T-helper 2 cell treated with Interferon-gamma antibody and Interleukin-4, amounts not matched to agents 5 μg/mL and 100 μg/mL, for 36 hours (primary cell): ENCODE results near the gene ABCC6.
A peak's percentile ranks its signal among the peaks of the same experiment; 100 is the strongest.
"Not testable (repeated sequence)": the region's sequence is repeated elsewhere in the genome, so short reads cannot be mapped to it uniquely, and the experiment has no call there.

Experiments
- DNase-seq: peaks from one replicate; pipeline ENCODE4 v3.0.0; 2021; ENCODE audit warnings: low spot score
- H3K27ac Mint-ChIP-seq: one replicate; pipeline ENCODE4 v1.8.0; 2021; ENCODE audit warnings: mild to moderate bottlenecking, mixed read lengths
- H3K27me3 Mint-ChIP-seq: one replicate; pipeline ENCODE4 v1.8.0; 2021; ENCODE audit warnings: low read depth, mixed read lengths
- H3K36me3 Mint-ChIP-seq: one replicate; pipeline ENCODE4 v1.8.0; 2021; ENCODE audit warnings: low read depth, mixed read lengths
- H3K4me1 Mint-ChIP-seq: one replicate; pipeline ENCODE4 v1.8.0; 2021; ENCODE audit warnings: low read depth, mixed read lengths
- H3K4me3 Mint-ChIP-seq: one replicate; pipeline ENCODE4 v1.8.0; 2022; ENCODE audit warnings: mild to moderate bottlenecking, moderate library complexity, mixed read lengths
- H3K9me3 Mint-ChIP-seq: one replicate; pipeline ENCODE4 v1.8.0; 2021; ENCODE audit warnings: mixed read lengths

Gene ABCC6

DNA sequence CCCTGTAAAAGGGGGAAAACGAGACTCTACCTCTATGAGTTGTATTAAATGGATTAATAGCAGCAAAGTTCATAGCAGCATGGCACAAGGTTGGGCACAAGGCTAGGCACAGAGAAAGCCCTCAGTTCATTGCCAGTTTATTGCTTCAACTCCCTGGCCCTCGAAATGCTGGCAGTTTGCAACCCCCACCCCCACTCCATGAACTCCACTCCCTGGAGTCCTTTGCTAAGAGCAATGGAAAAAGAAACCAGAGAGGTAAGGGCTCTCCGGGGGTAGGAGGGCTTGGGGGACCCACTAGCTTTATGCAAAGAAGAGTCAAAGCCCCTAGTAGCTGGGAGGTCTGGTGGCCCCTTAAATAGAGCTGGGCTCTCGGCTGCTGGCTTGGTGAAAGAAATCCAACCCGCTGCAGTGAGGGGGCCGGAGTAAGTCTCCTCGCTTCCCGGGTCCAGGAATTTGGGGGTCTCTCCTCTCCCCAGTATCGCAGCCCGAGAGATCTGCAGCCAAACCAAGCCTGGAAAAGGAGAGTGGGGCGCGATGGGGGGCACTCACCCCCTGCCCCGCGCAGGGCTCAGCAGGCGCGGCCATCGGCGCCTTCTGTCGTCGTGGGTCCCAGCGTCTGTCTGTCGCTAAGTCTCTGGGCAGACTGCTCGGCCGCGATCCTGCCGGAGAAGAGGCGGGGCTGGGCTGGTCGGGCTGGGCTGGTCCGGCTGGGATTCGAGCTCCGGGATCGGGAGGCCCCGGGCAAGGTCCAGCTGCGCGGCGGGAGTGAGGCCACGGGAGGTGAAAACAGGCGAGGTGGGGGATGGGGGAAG, at the start of gene ABCC6:
TSS of gene ABCC6 (minus strand) at position 645 of the 812 bp plus-strand sequence. CDS start at position 585, 60 bp downstream.
- not testable (repeated sequence) for H3K36me3 Mint-ChIP-seq, H3K27ac Mint-ChIP-seq, DNase-seq, H3K4me1 Mint-ChIP-seq, H3K27me3 Mint-ChIP-seq, H3K9me3 Mint-ChIP-seq
- H3K4me3 Mint-ChIP-seq, result peak within 1 kb of the TSS; percentile 36

DNA sequence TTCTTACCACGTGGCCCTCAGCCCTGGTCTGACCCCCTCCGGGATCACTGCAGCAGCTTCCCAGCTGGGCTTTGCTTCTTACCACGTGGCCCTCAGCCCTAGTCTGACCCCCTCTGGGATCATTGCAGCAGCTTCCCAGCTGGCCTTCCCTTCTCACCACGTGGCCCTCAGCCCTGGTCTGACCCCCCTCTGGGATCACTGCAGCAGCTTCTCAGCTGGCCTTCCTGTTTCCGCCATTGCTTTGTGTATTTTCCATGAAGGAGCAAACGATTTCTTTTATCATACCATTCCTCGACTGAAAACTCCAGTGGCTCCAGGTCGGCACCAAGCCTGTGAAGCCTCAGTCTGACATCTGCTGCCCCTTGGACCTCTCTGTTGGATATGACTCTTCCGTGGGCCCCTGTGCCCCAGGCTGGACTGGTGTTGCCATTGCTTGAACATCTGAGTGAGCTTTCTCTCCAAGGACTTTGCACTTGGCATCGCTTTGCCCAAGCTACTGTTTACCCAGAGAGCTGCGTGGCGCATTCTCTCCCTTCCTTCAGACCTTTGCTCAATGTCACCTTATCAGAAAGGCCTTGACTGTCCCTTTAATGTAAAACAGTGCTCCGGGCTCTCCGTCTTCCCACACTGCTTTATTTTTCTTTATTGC, 49.4 kb upstream of the ABCC6 start:
- not testable (repeated sequence) for H3K4me3 Mint-ChIP-seq, H3K4me1 Mint-ChIP-seq

GRCh38 chr16:16271658-16272057, 48.4 kb upstream of the ABCC6 start:
- not testable (repeated sequence) for DNase-seq, H3K9me3 Mint-ChIP-seq

More for the DNA sequence above, 49.4 kb upstream of the ABCC6 start:
- not testable (repeated sequence) for H3K27me3 Mint-ChIP-seq, DNase-seq, H3K27ac Mint-ChIP-seq, H3K36me3 Mint-ChIP-seq, H3K9me3 Mint-ChIP-seq

DNA sequence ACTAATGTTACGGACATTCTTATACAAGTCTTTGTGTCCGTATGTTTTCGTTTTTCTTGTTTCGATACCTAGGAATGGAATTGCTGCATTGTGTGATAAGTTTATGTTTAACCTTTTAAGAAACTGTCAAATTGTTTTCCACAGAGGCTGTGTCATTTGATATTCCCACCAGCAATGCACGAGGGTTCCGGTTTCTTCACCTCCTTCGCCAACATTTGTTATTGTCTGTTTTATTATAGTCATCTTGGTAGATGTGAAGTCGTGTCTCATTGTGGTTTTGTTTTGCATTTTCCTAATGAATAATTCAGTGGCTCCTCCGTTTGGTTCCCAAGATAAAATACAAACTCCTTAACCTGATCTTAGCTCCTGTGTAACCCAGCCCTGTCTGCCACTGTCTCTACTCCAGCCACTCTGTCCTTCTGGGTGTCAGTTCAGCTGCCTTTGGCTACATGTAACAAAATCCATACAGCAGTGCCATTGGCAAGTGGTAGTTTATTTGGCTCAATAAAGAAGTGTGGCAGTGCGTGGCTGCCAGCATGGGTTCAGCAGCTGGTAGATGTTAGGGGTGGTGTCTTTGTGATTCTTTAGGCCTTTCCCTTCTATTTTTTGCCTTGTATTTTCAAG, 45.0 kb upstream of the ABCC6 start:
- H3K36me3 Mint-ChIP-seq, DNase-seq, H3K4me3 Mint-ChIP-seq: not testable (repeated sequence)

More at GRCh38 chr16:16271658-16272057, 48.4 kb upstream of the ABCC6 start:
- H3K36me3 Mint-ChIP-seq, H3K27ac Mint-ChIP-seq, H3K27me3 Mint-ChIP-seq, H3K4me3 Mint-ChIP-seq, H3K4me1 Mint-ChIP-seq: not testable (repeated sequence)

GRCh38 chr16:16267708-16268107, 44.4 kb upstream of the ABCC6 start:
- not testable (repeated sequence) for H3K4me3 Mint-ChIP-seq, H3K9me3 Mint-ChIP-seq, H3K4me1 Mint-ChIP-seq, H3K27me3 Mint-ChIP-seq, H3K27ac Mint-ChIP-seq, H3K36me3 Mint-ChIP-seq, DNase-seq

More for the DNA sequence above, 45.0 kb upstream of the ABCC6 start:
- H3K4me1 Mint-ChIP-seq, H3K9me3 Mint-ChIP-seq, H3K27ac Mint-ChIP-seq, H3K27me3 Mint-ChIP-seq: not testable (repeated sequence)

- H3K4me3 Mint-ChIP-seq, H3K9me3 Mint-ChIP-seq, H3K27ac Mint-ChIP-seq, H3K36me3 Mint-ChIP-seq, H3K27me3 Mint-ChIP-seq, H3K4me1 Mint-ChIP-seq, DNase-seq: not testable (repeated sequence)
Measured at GRCh38 chr16:16265044-16265443, 41.8 kb upstream of the ABCC6 start.

DNA sequence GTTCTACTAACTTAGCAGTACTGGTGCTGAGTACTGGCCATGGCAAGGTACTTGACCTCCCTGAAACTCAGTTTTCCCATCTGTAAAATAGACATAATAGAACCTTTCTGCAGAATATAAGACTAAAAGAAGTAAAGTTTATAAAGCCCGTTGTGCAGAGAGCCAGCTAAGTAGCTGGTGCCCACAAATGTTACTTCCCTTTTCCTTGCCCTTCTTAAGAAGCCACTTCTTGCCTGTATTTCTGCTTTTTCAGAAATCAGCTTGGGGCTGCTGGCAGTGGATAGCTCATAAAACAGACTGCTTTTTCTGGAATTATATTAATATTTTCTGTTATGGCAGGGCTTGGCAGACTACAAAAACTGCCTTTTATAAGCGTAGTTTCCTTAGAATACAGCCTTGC, 40.7 kb upstream of the ABCC6 start:
- not testable (repeated sequence) for H3K36me3 Mint-ChIP-seq, DNase-seq, H3K27me3 Mint-ChIP-seq, H3K9me3 Mint-ChIP-seq, H3K4me1 Mint-ChIP-seq, H3K27ac Mint-ChIP-seq, H3K4me3 Mint-ChIP-seq

- H3K27ac Mint-ChIP-seq, result not testable (repeated sequence)
Measured at GRCh38 chr16:16262954-16263555, 39.8 kb upstream of the ABCC6 start.

GRCh38 chr16:16259971-16260370, 36.7 kb upstream of the ABCC6 start:
- not testable (repeated sequence) for H3K4me3 Mint-ChIP-seq, H3K27me3 Mint-ChIP-seq, DNase-seq, H3K27ac Mint-ChIP-seq, H3K9me3 Mint-ChIP-seq, H3K4me1 Mint-ChIP-seq, H3K36me3 Mint-ChIP-seq

More at GRCh38 chr16:16262954-16263555, 39.8 kb upstream of the ABCC6 start:
- H3K4me1 Mint-ChIP-seq, DNase-seq, H3K9me3 Mint-ChIP-seq, H3K36me3 Mint-ChIP-seq, H3K4me3 Mint-ChIP-seq, H3K27me3 Mint-ChIP-seq: not testable (repeated sequence)

GRCh38 chr16:16258822-16259221, 35.5 kb upstream of the ABCC6 start:
- H3K27me3 Mint-ChIP-seq, H3K4me1 Mint-ChIP-seq, H3K9me3 Mint-ChIP-seq, DNase-seq, H3K4me3 Mint-ChIP-seq, H3K36me3 Mint-ChIP-seq, H3K27ac Mint-ChIP-seq: not testable (repeated sequence)

- H3K4me1 Mint-ChIP-seq, H3K4me3 Mint-ChIP-seq, H3K27ac Mint-ChIP-seq, H3K9me3 Mint-ChIP-seq, DNase-seq, H3K36me3 Mint-ChIP-seq, H3K27me3 Mint-ChIP-seq: not testable (repeated sequence)
Measured at GRCh38 chr16:16257301-16257923, 34.1 kb upstream of the ABCC6 start.

DNA sequence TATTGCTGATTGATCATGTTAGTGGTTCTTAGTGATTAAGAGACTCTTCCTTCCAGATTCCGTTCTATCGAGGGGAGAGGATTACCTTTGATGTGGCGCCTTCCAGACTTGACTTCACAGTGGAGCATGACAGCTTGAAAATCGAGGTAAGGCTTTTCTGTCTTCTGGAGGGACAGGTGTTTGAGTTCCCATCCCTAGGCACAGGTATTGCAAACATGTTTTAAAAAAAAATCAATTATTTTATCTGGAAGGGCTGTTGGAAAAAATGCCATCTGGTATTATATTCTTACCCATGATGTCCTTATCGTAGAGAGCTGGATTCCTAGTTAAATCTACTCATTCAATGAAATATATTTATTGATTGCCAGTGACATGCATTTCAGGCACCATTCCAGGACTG, 29.1 kb upstream of the ABCC6 start:
- not testable (repeated sequence) for H3K4me3 Mint-ChIP-seq, H3K27me3 Mint-ChIP-seq, H3K36me3 Mint-ChIP-seq, H3K27ac Mint-ChIP-seq, H3K4me1 Mint-ChIP-seq, H3K9me3 Mint-ChIP-seq, DNase-seq

- not testable (repeated sequence) for H3K36me3 Mint-ChIP-seq, H3K27ac Mint-ChIP-seq, H3K4me1 Mint-ChIP-seq, H3K4me3 Mint-ChIP-seq, DNase-seq, H3K9me3 Mint-ChIP-seq, H3K27me3 Mint-ChIP-seq
Measured at GRCh38 chr16:16249621-16250330, 26.5 kb upstream of the ABCC6 start.
